ENCODE measurements around the gene PIK3R3.

GRCh38 chr1:46114925-46115603 lies 17.4 kb downstream of the PIK3R3 start:
- TF ChIP-seq POLR2AphosphoS5 (IDR thresholded peaks at IDR 0.05; ENCODE audit: low read depth, low read length) (no peak), POLR2A (IDR thresholded peaks at IDR 0.05; ENCODE audit: low read depth, low read length) (no peak), TAF1 (IDR thresholded peaks at IDR 0.05; ENCODE audit: borderline replicate concordance, low read depth, low read length) (no peak)

Data from GM12892 (cell line).